ENCODE measurements around the gene PPP2R1B. TPM values are rescaled to one million over a fixed set of nuclear protein-coding genes. Genes with fewer than 3 reads are reported as not detected.

The PPP2R1B gene
- total and polyA plus RNA-seq, 2 of the 8 experiments (the other 6 are each of a cell fraction or from before 2014, with no cell fraction given): 25.8 to 87.0 TPM

DNA sequence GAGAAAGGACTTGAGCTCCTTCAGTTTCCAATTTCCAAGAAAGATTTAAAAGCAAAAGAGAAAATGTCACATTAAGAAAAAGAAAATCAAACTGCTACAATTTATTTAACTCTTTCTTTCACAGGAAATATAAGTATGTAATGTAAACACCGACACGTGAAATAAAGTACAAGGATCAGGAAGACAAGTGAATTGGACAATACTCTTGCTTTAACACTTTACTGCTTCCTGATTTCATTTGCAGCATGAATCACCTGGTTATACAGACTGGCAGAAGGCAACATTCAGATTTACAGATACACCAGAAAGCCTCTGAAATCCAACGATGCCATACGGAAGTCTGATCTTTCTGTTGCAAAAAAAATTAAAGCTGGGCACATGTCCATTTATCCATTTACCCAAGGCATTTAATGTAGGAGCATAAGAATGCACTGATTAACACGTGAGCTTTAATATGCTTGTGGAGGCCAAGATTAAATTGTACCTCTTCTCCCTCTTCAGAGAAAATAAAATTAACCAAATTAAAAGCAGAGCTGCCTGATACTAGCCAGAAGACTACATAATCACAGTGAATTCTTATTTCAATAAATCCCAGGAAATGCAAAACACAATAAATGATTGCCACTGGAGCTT, 16.0 kb upstream of the PPP2R1B start:
- Histone ChIP-seq H3K9ac (replicated peaks in 1 of 4; ENCODE audit: extremely low read depth in 1 of 4, low read depth in 3 of 4, low read length in 3 of 4) (no peak overlapping the region), H2BK12ac (ENCODE audit: low read depth, low read length) (no peak overlapping the region), H3K23me2 (ENCODE audit: low read depth, low read length) (no peaks in the 10 kb centered on the region), H3K4me3 (ENCODE audit: extremely low read depth in 1 of 4, insufficient read depth in 2 of 4, low read depth in 3 of 4, low read length in 4 of 4) (no peak overlapping the region), H2BK120ac (replicated peaks; ENCODE audit: low read depth, low read length) (no peak overlapping the region), H3K27ac (ENCODE audit: low read depth, low read length) (no peak overlapping the region), H3K36me3 (ENCODE audit: control insufficient read depth in 2 of 4, insufficient read depth in 4 of 4, low read length in 3 of 4) (peaks cover 0 to 6% (median 3%) of the 10 kb centered on the region in 4 experiments; a peak in 3 of 8 replicates), H2AK5ac (ENCODE audit: low read depth, low read length) (no peak overlapping the region), H3K4me1 (replicated peaks in 1 of 4; ENCODE audit: control insufficient read depth in 3 of 4, insufficient read depth in 4 of 4, low read length in 3 of 4) (no peaks in the 10 kb centered on the region), H3K4ac (replicated peaks; ENCODE audit: insufficient read length, low read depth, low read length) (no peak overlapping the region), H4K20me1 (replicated peaks in 1 of 2; ENCODE audit: control insufficient read depth in 1 of 2, insufficient read depth in 2 of 2, low read length in 2 of 2) (no peaks in the 10 kb centered on the region), H4K5ac (ENCODE audit: insufficient read length, low read depth, low read length) (no peak overlapping the region), H4K91ac (replicated peaks; ENCODE audit: insufficient read length, low read length) (no peak overlapping the region), H3K14ac (ENCODE audit: insufficient read length) (no peak overlapping the region), H3K27me3 (replicated peaks in 1 of 4; ENCODE audit: control insufficient read depth in 3 of 4, extremely low read depth in 1 of 4, insufficient read depth in 3 of 4, low read length in 3 of 4) (no peaks in the 10 kb centered on the region), H3K79me2 (ENCODE audit: control insufficient read depth in 1 of 2, insufficient read depth in 2 of 2, low read length in 2 of 2) (no peaks in the 10 kb centered on the region), H3K4me2 (ENCODE audit: insufficient read depth in 1 of 2, low read depth in 2 of 2, low read length in 2 of 2) (no peak overlapping the region), H3K18ac (ENCODE audit: extremely low read depth, low read length) (no peak overlapping the region), H2AFZ (ENCODE audit: low read length) (no peak overlapping the region), H4K8ac (ENCODE audit: extremely low read depth, insufficient read depth, low read length) (no peak overlapping the region), H2BK15ac (ENCODE audit: low read length) (no peak overlapping the region), H3K79me1 (ENCODE audit: low read depth, low read length) (no peaks in the 10 kb centered on the region), H2BK5ac (ENCODE audit: low read depth, low read length) (no peak overlapping the region), H3K56ac (replicated peaks; ENCODE audit: insufficient read length, low read depth, low read length) (no peak overlapping the region), H2BK20ac (ENCODE audit: low read length) (no peak overlapping the region), H3K9me3 (ENCODE audit: insufficient read depth in 2 of 2, low read depth in 1 of 2, low read length in 1 of 2) (no peaks in the 10 kb centered on the region), H3K23ac (ENCODE audit: insufficient read length) (no peak overlapping the region)
- no peak for TF ChIP-seq YY1 (IDR thresholded peaks at IDR 0.05; ENCODE audit: low read depth, low read length)
- POLR2A ChIA-PET (ENCODE audit: partially characterized antibody): interaction anchor here (0.8 kb wide), 1 partner anchor 73 kb away, joined by 3 read pairs; no protein-coding TSS in a partner anchor
- FAIRE-seq (no peak), DNase-seq (ENCODE audit: low read depth in 1 of 2, low spot score in 2 of 2) (no peak)
- WGBS, 2 experiments (ENCODE audit: extremely low coverage in 1 of 2, insufficient coverage in 1 of 2, insufficient read length in 1 of 2, insufficient replicate concordance in 2 of 2, low coverage in 1 of 2, low lambda C conversion rate in 2 of 2, missing lambda C conversion rate in 1 of 2): 95% methylated on average over 5 of the region's 5 CpGs; no CpG with 5 or more reads in 1 of the 2 experiments
- CTCF ChIA-PET (ENCODE audit: partially characterized antibody): interaction anchor here (0.6 to 2.2 kb wide), 6 partner anchors 10 to 196 kb away, joined by 3 to 10 read pairs (median 4); no protein-coding TSS in a partner anchor

Data from H1 (cell line).